HepG2 (cell line): ENCODE results near the gene SEZ6. TPM values are rescaled to one million over a fixed set of nuclear protein-coding genes. Genes with fewer than 3 reads are reported as not detected.
A peak's percentile ranks its signal among the peaks of the same experiment; 100 is the strongest.

Experiments used
- HOXA3 ChIP-seq: sonication (generic); formaldehyde crosslinking; IDR thresholded peaks from 2 replicates; pipeline ENCODE4 v1.5.0; 2020; ENCODE audit warnings: missing genetic modification reagents
- KAT8 ChIP-seq: IDR thresholded peaks from 2 replicates; pipeline ENCODE4 v1.6.1; 2016; ENCODE audit warnings: missing genetic modification reagents, missing compliant biosample characterization
- MAFF ChIP-seq: IDR thresholded peaks from 2 replicates; pipeline ENCODE4 v1.6.1; 2011; ENCODE audit warnings: low read depth, low read length, improper control_type of control experiment
- MIER3 ChIP-seq: IDR thresholded peaks from 2 replicates; pipeline ENCODE4 v1.6.1; 2016; ENCODE audit warnings: missing compliant biosample characterization, borderline replicate concordance
- NCOA1 ChIP-seq: sonication (generic); formaldehyde crosslinking; IDR thresholded peaks from 2 replicates; pipeline ENCODE4 v1.9.0; 2021; ENCODE audit warnings: missing genetic modification reagents
- XRCC5 ChIP-seq: fragments of 200-400 bp; formaldehyde crosslinking; optimal IDR thresholded peaks from 2 replicates; pipeline ENCODE3; 2017; ENCODE audit warnings: mild to moderate bottlenecking, low read length
- YEATS2 ChIP-seq: sonication (generic); formaldehyde crosslinking; IDR thresholded peaks from 2 replicates; pipeline ENCODE4 v1.4.0; 2020; ENCODE audit warnings: missing genetic modification reagents, borderline replicate concordance
- ZBTB40 ChIP-seq, 2 experiments: fragments of 450-650 bp in 1 of 2; sonication (generic) in 1 of 2; formaldehyde crosslinking in 1 of 2; IDR thresholded peaks; 2 replicates each; pipeline versions ENCODE4 v1.6.1 to v1.8.0; 2016 to 2022; ENCODE audit warnings: antibody characterized with exemption in 1 of 2, mild to moderate bottlenecking in 1 of 2, missing genetic modification reagents in 1 of 2
- ZNF12 ChIP-seq: sonication (generic); formaldehyde crosslinking; IDR thresholded peaks from 2 replicates; pipeline ENCODE4 v1.5.0; 2020; ENCODE audit warnings: missing genetic modification reagents
- ZNF333 ChIP-seq: sonication (generic); formaldehyde crosslinking; IDR thresholded peaks from 2 replicates; pipeline ENCODE4 v1.4.0; 2020; ENCODE audit warnings: mild to moderate bottlenecking, missing genetic modification reagents, borderline replicate concordance
- ZNF589 ChIP-seq: sonication (generic); formaldehyde crosslinking; conservative IDR thresholded peaks from 2 replicates; pipeline ENCODE4 v1.8.0; 2022; ENCODE audit warnings: mild to moderate bottlenecking, moderate library complexity, missing genetic modification reagents
- ZNF605 ChIP-seq: sonication (generic); formaldehyde crosslinking; IDR thresholded peaks from 2 replicates; pipeline ENCODE4 v1.8.0; 2022; ENCODE audit warnings: mild to moderate bottlenecking, missing genetic modification reagents
- ZNF891 ChIP-seq: sonication (generic); formaldehyde crosslinking; IDR thresholded peaks from 2 replicates; pipeline ENCODE4 v1.5.0; 2020; ENCODE audit warnings: mild to moderate bottlenecking, missing genetic modification reagents
- polyA plus RNA-seq, 8 experiments: library from polyadenylated mRNA; depleted of rRNA in 3 of 8; stranded (reverse) in 7 of 8; unstranded in 1 of 8; fragments of >200 nt; fragmentation: Illumina TruSeq in 4 of 8; extraction: Trizol in 4 of 8; gene quantifications; 2 replicates each; pipeline versions ENCODE4 v1.2.1 to v1.2.3, GENCODE V29; 2011 to 2016; ENCODE audit warnings: low read depth in 4 of 8, missing spikeins in 1 of 8, mixed read lengths in 1 of 8; ENCODE audit not compliant: insufficient read depth in 1 of 8
- total RNA-seq, 5 experiments: library from RNA; depleted of rRNA; stranded (reverse); fragments of >200 nt; fragmentation: Illumina TruSeq; extraction: Trizol; gene quantifications; 2 replicates each; pipeline ENCODE4 v1.2.3, GENCODE V29; 2016; ENCODE audit warnings: low read depth in 1 of 5
- TF ChIP-seq, protein P1 (sequence below): sonication (generic); formaldehyde crosslinking; IDR thresholded peaks from 2 replicates; pipeline ENCODE4 v1.8.1; 2023; ENCODE audit warnings: mild to moderate bottlenecking, missing genetic modification reagents, borderline replicate concordance
- TF ChIP-seq, protein P2 (sequence below): IDR thresholded peaks from 2 replicates; pipeline ENCODE4 v1.6.1; 2016

SEZ6 gene
- total and polyA plus RNA-seq, 2 of the 13 experiments (the other 11 are each of a cell fraction or from before 2014, with no cell fraction given): not detected

GRCh38 chr17:29045734-29046472 is 40.1 kb upstream of the SEZ6 start (continued):
- TF ChIP-seq ZBTB40 (IDR thresholded peaks at IDR 0.05) (no peak), ZBTB40 (CRISPR knock-in tag; IDR thresholded peaks at IDR 0.05) (no peak; the same call in 1 of the 2 replicates), ZNF333 (CRISPR knock-in tag) (no peak), YEATS2 (no peak), XRCC5 (peak; percentile 22), ZNF891 (CRISPR knock-in tag) (no peak), ZNF589 (CRISPR knock-in tag) (no peak), MIER3 (CRISPR knock-in tag) (peak; percentile 54; the same call in 1 of the 2 replicates), KAT8 (CRISPR knock-in tag) (peak; percentile 37; the same call in 1 of the 2 replicates), ZNF12 (CRISPR knock-in tag) (0 out of 2 replicates have a peak, but pooled peaks have one; percentile 24), HOXA3 (peak; percentile 52; the same call in 1 of the 2 replicates), ZNF605 (0 out of 2 replicates have a peak, but pooled peaks have one; percentile 24), NCOA1 (CRISPR knock-in tag) (no peak), MAFF (no peak)
- TF ChIP-seq, protein P1, sequence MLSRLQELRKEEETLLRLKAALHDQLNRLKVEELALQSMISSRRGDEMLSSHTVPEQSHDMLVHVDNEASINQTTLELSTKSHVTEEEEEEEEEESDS (CRISPR knock-in tag): no peak
- TF ChIP-seq, protein P2, sequence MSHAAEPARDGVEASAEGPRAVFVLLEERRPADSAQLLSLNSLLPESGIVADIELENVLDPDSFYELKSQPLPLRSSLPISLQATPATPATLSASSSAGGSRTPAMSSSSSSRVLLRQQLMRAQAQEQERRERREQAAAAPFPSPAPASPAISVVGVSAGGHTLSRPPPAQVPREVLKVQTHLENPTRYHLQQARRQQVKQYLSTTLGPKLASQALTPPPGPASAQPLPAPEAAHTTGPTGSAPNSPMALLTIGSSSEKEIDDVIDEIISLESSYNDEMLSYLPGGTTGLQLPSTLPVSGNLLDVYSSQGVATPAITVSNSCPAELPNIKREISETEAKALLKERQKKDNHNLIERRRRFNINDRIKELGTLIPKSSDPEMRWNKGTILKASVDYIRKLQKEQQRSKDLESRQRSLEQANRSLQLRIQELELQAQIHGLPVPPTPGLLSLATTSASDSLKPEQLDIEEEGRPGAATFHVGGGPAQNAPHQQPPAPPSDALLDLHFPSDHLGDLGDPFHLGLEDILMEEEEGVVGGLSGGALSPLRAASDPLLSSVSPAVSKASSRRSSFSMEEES: no peak
